Measurements from ENCODE around the gene EIF3L. TPM values are rescaled to one million over a fixed set of nuclear protein-coding genes. Genes with fewer than 3 reads are reported as not detected.

Gene EIF3L
- total RNA-seq, 1 donor from 2014 or later = 732 TPM

DNA sequence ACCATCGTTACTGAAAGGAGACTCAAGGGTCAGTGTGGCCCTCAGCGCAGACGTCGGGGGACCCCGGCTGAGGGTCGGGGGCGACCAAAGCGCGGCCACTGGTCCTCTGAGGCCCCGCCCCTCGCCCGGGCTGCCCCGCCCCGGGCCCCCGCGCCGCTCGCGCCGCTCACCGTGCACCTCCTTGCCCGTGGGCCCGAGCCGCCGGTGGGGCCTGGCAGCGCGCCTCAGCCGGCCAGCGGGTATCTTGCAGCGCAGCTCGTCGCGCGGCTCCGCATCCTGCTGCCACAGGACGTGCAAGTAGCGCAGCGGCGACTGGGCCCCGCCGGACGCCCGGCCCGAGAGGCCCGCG lies 5.5 kb upstream of the EIF3L start:
- Mint-ChIP-seq H3K36me3 (ENCODE audit: low read depth, unreplicated experiment) (peaks cover 4% of the 10 kb centered on the region), H3K4me1 (ENCODE audit: unreplicated experiment) (peaks cover 13% of the 10 kb centered on the region), H3K4me3 (ENCODE audit: unreplicated experiment) (peak overlapping the region; percentile 96), H3K27me3 (ENCODE audit: unreplicated experiment) (peaks cover 8% of the 10 kb centered on the region), H3K27ac (ENCODE audit: unreplicated experiment) (peak overlapping the region; percentile 89), H3K9me3 (ENCODE audit: unreplicated experiment) (no peaks in the 10 kb centered on the region)
- TF ChIP-seq CTCF (IDR thresholded peaks at IDR 0.05; ENCODE audit: unreplicated experiment) = no peak
- peak; percentile 67 for DNase-seq (ENCODE audit: low spot score)

GRCh38 chr22:37844904-37845329 lies 4.3 kb upstream of the EIF3L start:
- Mint-ChIP-seq H3K4me3 (ENCODE audit: unreplicated experiment) (peak overlapping the region; percentile 83), H3K9me3 (ENCODE audit: unreplicated experiment) (no peaks in the 10 kb centered on the region), H3K27me3 (ENCODE audit: unreplicated experiment) (peaks cover 10% of the 10 kb centered on the region), H3K36me3 (ENCODE audit: low read depth, unreplicated experiment) (peaks cover 8% of the 10 kb centered on the region), H3K4me1 (ENCODE audit: unreplicated experiment) (peaks cover 18% of the 10 kb centered on the region), H3K27ac (ENCODE audit: unreplicated experiment) (peak overlapping the region; percentile 52)
- TF ChIP-seq CTCF (IDR thresholded peaks at IDR 0.05; ENCODE audit: unreplicated experiment) = no peak
- DNase-seq (ENCODE audit: low spot score) = no peak

DNA sequence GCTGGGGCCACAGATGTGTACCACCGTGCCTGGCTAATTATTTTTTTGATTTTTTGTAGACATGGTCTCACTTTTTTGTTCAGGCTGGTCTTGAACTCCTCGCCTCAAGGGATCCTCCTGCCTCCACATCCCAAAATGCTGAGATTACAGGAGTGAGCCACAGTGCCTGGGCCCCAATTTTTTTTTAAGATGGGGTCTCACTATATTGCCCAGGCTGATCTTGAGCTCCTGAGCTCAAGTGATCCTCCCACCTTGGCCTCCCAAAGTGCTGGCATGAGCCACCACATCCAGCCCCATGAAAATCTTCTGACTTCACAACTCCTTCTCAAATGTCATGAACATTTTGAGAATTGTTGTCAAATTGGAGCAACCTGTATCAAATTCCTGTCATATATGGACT lies 2.8 kb upstream of the EIF3L start:
- no peak for TF ChIP-seq CTCF (IDR thresholded peaks at IDR 0.05; ENCODE audit: unreplicated experiment)
- peaks cover 14% of the 10 kb centered on the region for H3K27me3 Mint-ChIP-seq (ENCODE audit: unreplicated experiment)
- H3K4me3 Mint-ChIP-seq (ENCODE audit: unreplicated experiment) = no peak overlapping the region
- no peak overlapping the region for H3K27ac Mint-ChIP-seq (ENCODE audit: unreplicated experiment)
- H3K4me1 Mint-ChIP-seq (ENCODE audit: unreplicated experiment) = peaks cover 24% of the 10 kb centered on the region
- no peaks in the 10 kb centered on the region for H3K9me3 Mint-ChIP-seq (ENCODE audit: unreplicated experiment)
- peaks cover 12% of the 10 kb centered on the region for H3K36me3 Mint-ChIP-seq (ENCODE audit: low read depth, unreplicated experiment)
- no peak for DNase-seq (ENCODE audit: low spot score)

- Mint-ChIP-seq H3K27me3 (ENCODE audit: unreplicated experiment) (peaks cover 11% of the 10 kb centered on the region), H3K4me3 (ENCODE audit: unreplicated experiment) (peak overlapping the region; percentile 98), H3K9me3 (ENCODE audit: unreplicated experiment) (no peaks in the 10 kb centered on the region), H3K4me1 (ENCODE audit: unreplicated experiment) (peaks cover 20% of the 10 kb centered on the region), H3K36me3 (ENCODE audit: low read depth, unreplicated experiment) (peaks cover 25% of the 10 kb centered on the region), H3K27ac (ENCODE audit: unreplicated experiment) (peak overlapping the region; percentile 97)
- no peak for TF ChIP-seq CTCF (IDR thresholded peaks at IDR 0.05; ENCODE audit: unreplicated experiment)
- no peak for DNase-seq (ENCODE audit: low spot score)
Measured at GRCh38 chr22:37848587-37849088, 581 bp upstream of the EIF3L start.

GRCh38 chr22:37850801-37851200 lies 1.6 kb downstream of the EIF3L start:
- Mint-ChIP-seq H3K4me1 (ENCODE audit: unreplicated experiment) (peaks cover 20% of the 10 kb centered on the region), H3K27me3 (ENCODE audit: unreplicated experiment) (peaks cover 8% of the 10 kb centered on the region), H3K4me3 (ENCODE audit: unreplicated experiment) (peak overlapping the region; percentile 58), H3K27ac (ENCODE audit: unreplicated experiment) (peak overlapping the region; percentile 61), H3K9me3 (ENCODE audit: unreplicated experiment) (no peaks in the 10 kb centered on the region), H3K36me3 (ENCODE audit: low read depth, unreplicated experiment) (peaks cover 41% of the 10 kb centered on the region)
- no peak for TF ChIP-seq CTCF (IDR thresholded peaks at IDR 0.05; ENCODE audit: unreplicated experiment)
- DNase-seq (ENCODE audit: low spot score) = no peak
